Subcutaneous abdominal adipose tissue (tissue), 5 donors: Measurements from ENCODE around the gene POMGNT2.
"Not testable (repeated sequence)": the region's sequence is repeated elsewhere in the genome, so short reads cannot be mapped to it uniquely, and the experiment has no call there.

Experiments used
- H3K27ac ChIP-seq: one replicate; pipeline ENCODE4 v1.7.0; 2013; ENCODE audit warnings: low read depth, mild to moderate bottlenecking, inconsistent platforms, low read length, moderate library complexity
- H3K27me3 ChIP-seq, 5 donors: one replicate each; pipeline ENCODE4 v1.7.0; 2013; ENCODE audit warnings: low read length in 5 of 5, inconsistent platforms in 1 of 5; ENCODE audit not compliant: control insufficient read depth in 5 of 5, insufficient read depth in 4 of 5
- H3K36me3 ChIP-seq, 5 donors: one replicate each; pipeline ENCODE4 v1.7.0; 2013; ENCODE audit warnings: low read length in 5 of 5; ENCODE audit not compliant: control insufficient read depth in 5 of 5, insufficient read depth in 5 of 5
- H3K4me1 ChIP-seq, 5 donors: one replicate each; pipeline ENCODE4 v1.7.0; 2013; ENCODE audit warnings: low read length in 5 of 5, mild to moderate bottlenecking in 3 of 5, moderate library complexity in 1 of 5; ENCODE audit not compliant: control insufficient read depth in 5 of 5, insufficient read depth in 5 of 5
- H3K4me3 ChIP-seq, 5 donors: one replicate each; pipeline ENCODE4 v1.7.0; 2013; ENCODE audit warnings: low read length in 5 of 5, low read depth in 1 of 5
- H3K9ac ChIP-seq, 5 donors: one replicate each; pipeline ENCODE4 v1.7.0; 2013; ENCODE audit warnings: low read length in 5 of 5, mild to moderate bottlenecking in 4 of 5, moderate library complexity in 3 of 5
- H3K9me3 ChIP-seq, 5 donors: one replicate each; pipeline ENCODE4 v1.7.0; 2013; ENCODE audit warnings: low read length in 5 of 5; ENCODE audit not compliant: control insufficient read depth in 5 of 5
- donor health status: healthy.
- donor health status: healthy.
- donor health status: healthy.
- donor health status: healthy.
- donor health status: healthy.

The POMGNT2 gene

DNA sequence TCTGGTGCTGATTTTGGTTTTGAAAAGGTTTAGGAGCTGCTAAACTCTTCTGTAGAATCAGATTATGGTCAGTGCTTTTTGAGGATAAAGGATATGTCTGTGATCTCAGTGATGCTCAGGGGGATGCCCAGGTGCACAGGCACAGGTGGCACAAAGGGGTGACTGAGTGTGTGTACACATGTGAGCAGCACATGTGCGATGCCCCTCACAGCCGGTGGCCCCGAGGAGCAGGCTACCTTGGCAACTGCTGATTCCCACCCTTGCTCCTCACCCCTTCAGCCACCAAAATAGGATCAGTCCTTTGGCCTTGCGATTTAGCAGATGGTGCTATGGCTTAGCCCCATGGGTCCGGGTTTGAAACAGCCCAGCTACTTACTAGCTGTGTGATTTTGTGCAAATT lies 51.1 kb downstream of the POMGNT2 start:
- Histone ChIP-seq H3K4me3 (no peak overlapping the region), H3K9ac (no peak overlapping the region), H3K36me3 (peaks cover 0 to 6% (median 2%) of the 10 kb centered on the region in 5 donors), H3K9me3 (peaks cover 0 to 14% (median 12%) of the 10 kb centered on the region in 5 donors), H3K4me1 (no peaks in the 10 kb centered on the region), H3K27me3 (no peaks in the 10 kb centered on the region), H3K27ac (no peak overlapping the region)

DNA sequence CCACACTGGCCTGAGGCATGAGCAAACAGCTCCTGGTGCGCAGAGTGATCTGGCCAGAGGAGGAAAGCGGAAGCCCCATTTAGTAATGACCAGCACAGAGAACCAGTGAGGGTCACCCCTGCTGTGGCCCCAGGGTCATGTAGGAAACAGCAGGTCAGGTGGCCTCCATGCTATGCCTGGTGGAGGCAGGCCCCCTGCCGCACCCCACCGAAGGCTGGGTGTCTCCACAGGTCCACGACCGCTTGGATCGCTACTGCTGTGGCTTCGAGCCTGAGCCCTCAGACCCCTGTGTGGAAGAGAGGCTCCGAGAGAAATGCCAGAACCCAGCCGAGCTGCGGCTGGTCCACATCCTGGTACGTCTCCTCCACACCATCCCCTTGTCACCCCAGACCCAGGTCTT lies 52.6 kb downstream of the POMGNT2 start:
- Histone ChIP-seq H3K4me3 (no peak overlapping the region), H3K9me3 (peaks cover 8 to 25% (median 19%) of the 10 kb centered on the region in 5 donors), H3K27ac (no peak overlapping the region), H3K9ac (no peak overlapping the region), H3K4me1 (no peaks in the 10 kb centered on the region), H3K27me3 (no peaks in the 10 kb centered on the region), H3K36me3 (peaks cover 0 to 6% (median 0%) of the 10 kb centered on the region in 5 donors)

DNA sequence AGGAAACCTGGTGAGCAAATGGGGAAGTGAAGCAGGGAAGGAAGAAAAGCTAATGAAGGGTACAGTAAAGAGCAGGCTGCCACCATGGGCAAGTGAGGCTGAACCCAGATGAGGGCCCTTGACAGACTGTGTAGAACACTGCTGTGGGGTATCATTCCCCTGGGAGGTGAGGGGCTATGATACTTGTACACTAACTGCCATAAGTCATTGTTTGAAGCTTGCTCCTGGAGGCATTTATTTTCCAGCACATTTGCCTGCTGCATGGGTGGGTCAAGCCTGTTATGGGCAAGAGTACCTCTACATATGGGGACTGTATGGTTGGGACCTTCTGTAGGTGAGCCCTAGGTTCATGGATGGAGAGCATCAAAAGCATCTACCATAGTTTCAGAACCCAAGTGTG lies 57.4 kb downstream of the POMGNT2 start:
- no peak overlapping the region for H3K27ac ChIP-seq
- H3K36me3 ChIP-seq = no peaks in the 10 kb centered on the region
- no peak overlapping the region for H3K4me3 ChIP-seq
- H3K4me1 ChIP-seq = no peaks in the 10 kb centered on the region
- H3K9me3 ChIP-seq = peaks cover 16 to 54% (median 33%) of the 10 kb centered on the region in 5 donors
- no peaks in the 10 kb centered on the region for H3K27me3 ChIP-seq
- no peak overlapping the region for H3K9ac ChIP-seq

DNA sequence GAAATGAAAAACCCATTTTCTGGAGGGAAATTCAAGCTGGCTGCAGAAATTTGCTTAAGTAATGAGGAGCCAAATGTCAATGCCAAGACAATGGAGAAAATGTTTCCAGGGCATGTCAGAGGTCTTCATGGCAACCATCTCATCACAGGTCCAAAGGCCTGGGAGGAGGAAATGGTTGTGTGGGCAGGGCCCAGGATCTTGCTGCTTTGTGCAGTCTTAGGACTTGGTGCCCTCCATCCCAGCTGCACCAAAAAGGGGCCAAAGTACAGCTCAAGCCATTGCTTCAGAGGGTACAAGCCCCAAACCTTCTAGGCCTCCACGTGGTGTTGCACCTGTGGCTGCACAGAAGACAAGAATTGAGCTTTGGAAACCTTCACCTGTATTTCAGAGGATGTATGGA lies 59.3 kb downstream of the POMGNT2 start:
- Histone ChIP-seq H3K36me3 (no peaks in the 10 kb centered on the region), H3K27me3 (no peaks in the 10 kb centered on the region), H3K27ac (no peak overlapping the region), H3K4me3 (no peak overlapping the region), H3K9me3 (peaks cover 14 to 51% (median 32%) of the 10 kb centered on the region in 5 donors), H3K9ac (no peak overlapping the region), H3K4me1 (no peaks in the 10 kb centered on the region)

DNA sequence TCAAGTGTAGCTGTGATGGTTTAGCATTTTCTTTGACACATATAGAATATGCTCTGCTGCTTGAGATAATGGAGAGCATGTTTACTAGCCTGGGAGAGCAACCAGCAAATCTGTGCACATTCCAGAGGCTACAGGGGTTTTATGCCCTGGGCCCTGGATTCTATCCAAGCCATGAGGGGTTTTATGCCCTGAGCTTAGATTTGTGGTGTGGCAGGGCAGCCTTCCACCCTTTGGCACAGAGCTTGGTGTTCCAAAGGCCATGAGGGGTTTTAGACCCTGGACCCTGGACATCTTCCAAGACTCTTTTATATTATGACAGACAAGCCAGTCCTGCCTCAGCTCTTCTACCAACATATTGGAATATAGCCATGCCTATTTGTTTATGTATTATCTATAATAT lies 60.8 kb downstream of the POMGNT2 start:
- not testable (repeated sequence) for H3K27ac ChIP-seq, H3K9ac ChIP-seq, H3K36me3 ChIP-seq, H3K27me3 ChIP-seq, H3K4me1 ChIP-seq
- peaks cover 5 to 41% (median 26%) of the 10 kb centered on the region in 5 donors for H3K9me3 ChIP-seq
- H3K4me3 ChIP-seq = peak overlapping the region in 1 of 5 donors; percentile 25

DNA sequence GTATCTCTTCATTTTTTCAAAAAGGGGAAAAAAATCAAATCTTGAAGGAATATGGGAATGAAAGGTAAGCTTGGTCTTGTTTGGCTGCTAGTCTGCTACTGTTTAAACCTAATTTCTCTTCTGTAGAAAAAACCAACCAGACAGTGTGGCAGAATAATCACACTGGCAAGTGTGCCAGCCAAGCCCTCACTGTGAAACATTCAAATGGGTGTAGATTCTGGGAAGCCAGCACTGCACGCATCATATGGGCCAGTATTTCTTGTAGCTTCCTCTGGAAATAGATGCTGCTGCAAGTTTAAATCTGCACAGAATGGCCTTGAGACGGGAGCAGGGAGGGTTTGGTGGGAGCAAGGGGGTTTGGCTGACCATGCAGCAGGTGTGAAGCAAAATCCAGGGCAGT lies 62.1 kb downstream of the POMGNT2 start:
- Histone ChIP-seq H3K4me3 (peak overlapping the region in 1 of 5 donors; percentile 17), H3K27ac (no peak overlapping the region), H3K27me3 (no peaks in the 10 kb centered on the region), H3K9me3 (peaks cover 5 to 36% (median 17%) of the 10 kb centered on the region in 5 donors), H3K36me3 (no peaks in the 10 kb centered on the region), H3K4me1 (no peaks in the 10 kb centered on the region), H3K9ac (no peak overlapping the region)

DNA sequence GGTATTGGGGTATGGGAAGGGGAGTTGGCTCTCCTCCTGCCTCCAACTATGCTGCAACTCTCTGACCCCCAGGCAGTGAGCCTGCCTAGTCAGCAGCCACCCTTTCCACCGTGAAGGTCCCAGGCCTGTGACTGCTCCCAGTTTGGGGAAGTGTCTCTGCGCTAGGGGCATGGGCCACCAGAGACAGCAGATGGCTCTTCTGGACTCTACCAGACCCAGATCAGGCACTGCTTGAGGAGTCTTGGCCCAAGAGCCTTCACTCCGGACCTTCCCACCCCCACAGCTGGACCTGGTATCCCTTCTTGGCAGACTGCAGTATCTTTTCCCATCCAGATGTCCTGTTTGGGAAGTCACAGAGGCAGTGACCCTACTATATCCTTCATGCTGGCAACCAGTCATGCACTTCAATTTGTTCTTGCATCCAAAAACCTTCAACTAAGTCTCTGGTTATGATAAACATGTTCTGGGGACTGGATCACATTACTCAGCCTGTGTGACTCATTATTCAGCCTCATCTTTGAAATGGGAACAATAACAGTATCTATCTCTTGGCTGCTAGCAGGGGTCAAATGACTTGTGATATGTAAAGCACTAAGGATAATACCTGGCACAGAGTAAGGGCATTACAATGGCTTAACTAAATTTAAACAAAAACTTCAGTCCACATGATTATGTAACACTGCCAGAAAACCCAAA lies 62.7 kb downstream of the POMGNT2 start:
- H3K9ac ChIP-seq = no peak overlapping the region
- H3K27me3 ChIP-seq = no peaks in the 10 kb centered on the region
- no peaks in the 10 kb centered on the region for H3K4me1 ChIP-seq
- no peaks in the 10 kb centered on the region for H3K36me3 ChIP-seq
- H3K4me3 ChIP-seq = no peak overlapping the region
- peaks cover 5 to 32% (median 14%) of the 10 kb centered on the region in 5 donors for H3K9me3 ChIP-seq
- no peak overlapping the region for H3K27ac ChIP-seq

DNA sequence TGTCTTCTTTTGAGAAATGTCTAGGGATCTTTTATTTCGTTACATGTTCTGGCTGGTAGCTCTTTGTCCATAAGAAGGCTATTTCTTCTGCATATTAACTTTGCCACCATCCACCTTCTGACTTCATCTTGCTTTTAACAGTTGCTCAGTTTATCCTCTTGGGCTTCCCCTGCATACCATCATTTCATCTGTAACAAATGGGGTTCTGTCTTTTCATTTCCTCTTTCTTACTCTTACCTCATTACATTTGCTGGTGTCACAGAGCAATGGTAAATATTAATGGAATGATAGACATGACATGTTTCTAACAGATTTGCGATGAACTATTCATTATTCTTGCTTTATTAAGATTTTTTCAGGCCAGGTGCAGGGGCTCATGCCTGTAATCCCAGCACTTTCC lies 64.4 kb downstream of the POMGNT2 start:
- Histone ChIP-seq H3K4me1 (no peaks in the 10 kb centered on the region), H3K36me3 (no peaks in the 10 kb centered on the region), H3K27ac (no peak overlapping the region), H3K27me3 (no peaks in the 10 kb centered on the region), H3K9ac (no peak overlapping the region), H3K4me3 (no peak overlapping the region), H3K9me3 (peaks cover 5 to 23% (median 14%) of the 10 kb centered on the region in 5 donors)

DNA sequence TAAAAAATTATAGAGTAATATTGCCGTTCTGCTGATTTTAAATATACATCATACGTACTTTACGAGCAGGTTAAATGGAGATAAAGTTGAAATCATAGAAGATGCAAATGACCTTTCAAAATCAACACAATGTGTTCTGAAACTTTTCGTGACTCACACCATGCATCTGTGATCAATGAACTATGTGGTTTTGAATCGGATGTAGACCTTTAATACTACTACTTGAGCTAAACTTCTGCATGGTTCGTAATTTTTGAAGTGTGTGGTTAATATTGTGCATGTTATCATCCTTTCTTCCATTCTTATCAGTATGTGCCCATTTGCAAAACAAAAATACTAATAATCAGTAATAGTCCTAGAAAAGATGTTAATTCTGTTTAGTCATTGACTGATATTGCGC lies 67.9 kb downstream of the POMGNT2 start:
- H3K4me1 ChIP-seq = no peaks in the 10 kb centered on the region

DNA sequence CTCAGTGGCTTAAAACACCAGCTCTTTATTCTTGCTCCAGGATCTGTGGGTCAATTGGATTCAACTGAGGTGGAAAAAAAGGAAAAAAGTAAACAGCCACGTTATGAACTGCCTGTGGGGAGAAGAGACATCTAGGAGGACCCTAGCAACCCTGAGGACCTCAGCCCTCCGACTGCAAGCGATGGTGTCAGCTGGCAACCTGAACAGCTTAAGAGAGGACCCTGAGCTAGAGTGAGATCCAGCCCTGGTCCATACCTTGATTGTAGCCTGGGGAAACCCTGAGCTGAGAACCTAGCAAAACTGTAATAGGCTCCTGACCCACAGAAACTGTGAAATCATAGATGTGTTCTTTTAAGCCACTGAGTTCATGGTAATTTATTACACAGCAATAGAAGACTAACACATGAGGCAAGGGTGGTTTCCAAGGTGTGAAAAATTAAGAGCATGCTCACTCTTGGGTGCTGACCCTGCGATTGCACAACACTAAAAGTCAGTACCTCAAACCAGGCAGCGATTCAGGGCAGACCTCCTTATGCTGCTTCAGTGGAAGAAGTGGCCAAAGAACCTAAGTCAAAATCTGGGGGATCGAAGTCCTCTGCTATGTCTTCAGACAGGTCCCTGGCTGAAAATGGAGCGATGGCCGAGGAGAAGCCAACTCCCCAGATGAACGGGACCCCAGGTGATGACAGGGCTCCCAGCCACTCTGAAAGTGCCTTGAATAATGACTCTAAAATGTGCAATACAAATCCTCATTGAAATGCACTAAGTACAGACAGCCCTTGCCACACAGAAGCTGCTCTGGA lies 69.1 kb downstream of the POMGNT2 start:
- Histone ChIP-seq H3K27me3 (no peaks in the 10 kb centered on the region), H3K4me1 (peaks cover under 1 to 3% (median 2%) of the 10 kb centered on the region in 5 donors), H3K9ac (no peak overlapping the region), H3K36me3 (no peaks in the 10 kb centered on the region), H3K9me3 (no peaks in the 10 kb centered on the region), H3K4me3 (no peak overlapping the region), H3K27ac (no peak overlapping the region)

More for the DNA sequence above, 67.9 kb downstream of the POMGNT2 start:
- Histone ChIP-seq H3K27me3 (no peaks in the 10 kb centered on the region), H3K4me3 (no peak overlapping the region), H3K36me3 (no peaks in the 10 kb centered on the region), H3K9me3 (no peaks in the 10 kb centered on the region), H3K27ac (no peak overlapping the region), H3K9ac (no peak overlapping the region)
